ENCODE data around the gene SBF2. TPM values are rescaled to one million over a fixed set of nuclear protein-coding genes. Genes with fewer than 3 reads are reported as not detected.

Gene SBF2
- total and polyA plus RNA-seq, 2 of the 13 experiments (the other 11 are each of a cell fraction or from before 2014, with no cell fraction given), result 24.0 to 45.8 TPM

DNA sequence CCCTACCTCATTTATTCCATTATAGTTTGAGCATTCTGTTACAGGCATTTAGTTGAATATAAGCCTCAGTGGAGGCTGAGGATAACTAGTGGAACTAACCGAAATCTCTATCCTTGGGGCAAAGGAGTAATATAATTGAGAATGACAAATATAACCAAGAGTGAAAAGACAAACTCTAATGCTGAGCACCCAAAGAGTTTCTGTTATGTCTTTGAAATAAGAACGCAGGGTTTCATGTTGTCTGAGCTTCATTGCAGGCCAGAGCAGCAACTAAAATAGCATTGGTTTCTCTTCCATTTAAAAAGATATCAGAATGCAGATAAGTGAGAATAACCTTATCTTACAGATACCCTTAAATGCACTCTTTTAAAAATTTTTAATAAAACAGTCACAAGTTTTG is 131.8 kb downstream of the SBF2 start:
- in situ Hi-C loops (cut with HindIII; ENCODE audit: extremely low pct_ligation_motif_present, low pct_unique_long_range_greater_than_20kb), result no loop called here
- no TSS peak for BruUV-seq (replicated peaks)
- Histone ChIP-seq H3K4me1 (ENCODE audit: insufficient read depth, low read length) (no peaks in the 10 kb centered on the region), H4K20me1 (ENCODE audit: insufficient read depth, low read length) (0 out of 2 replicates have a peak, but pooled peaks cover 5% of the 10 kb centered on the region), H2AFZ (ENCODE audit: low read length) (no peak overlapping the region), H3K36me3 (replicated peaks in 1 of 2; ENCODE audit: control insufficient read depth in 1 of 2, insufficient read depth in 2 of 2, low read length in 2 of 2) (no peaks in the 10 kb centered on the region), H3K9me3 (ENCODE audit: low read length) (no peaks in the 10 kb centered on the region), H3K27me3 (ENCODE audit: control insufficient read depth in 1 of 2, insufficient read depth in 2 of 2, low read length in 2 of 2) (no peaks in the 10 kb centered on the region), H3K27ac (ENCODE audit: extremely low read length, insufficient read depth, low read length) (no peak overlapping the region), H3K79me2 (ENCODE audit: insufficient read depth, low read length) (no peaks in the 10 kb centered on the region), H3K4me3 (replicated peaks in 1 of 3; ENCODE audit: insufficient read depth in 1 of 3, low read depth in 2 of 3, low read length in 3 of 3) (no peak overlapping the region), H3K9ac (ENCODE audit: insufficient read depth, low read depth, low read length) (no peak overlapping the region), H3K4me2 (ENCODE audit: low read depth, low read length) (no peak overlapping the region)
- FAIRE-seq (no peak), ATAC-seq (no peak), DNase-seq (ENCODE audit: low spot score) (no peak)
- 98% methylated on average over 2 of the region's 2 CpGs for WGBS (ENCODE audit: low lambda C conversion rate)
- ChIA-PET CTCF (ENCODE audit: low intra/inter-chr PET ratio, low total read pairs) (no interaction called here), POLR2A (no interaction called here)
- intact Hi-C loops (cut with micrococcal nuclease; ENCODE audit: unreplicated experiment), result no loop called here
- TF ChIP-seq, protein P1, sequence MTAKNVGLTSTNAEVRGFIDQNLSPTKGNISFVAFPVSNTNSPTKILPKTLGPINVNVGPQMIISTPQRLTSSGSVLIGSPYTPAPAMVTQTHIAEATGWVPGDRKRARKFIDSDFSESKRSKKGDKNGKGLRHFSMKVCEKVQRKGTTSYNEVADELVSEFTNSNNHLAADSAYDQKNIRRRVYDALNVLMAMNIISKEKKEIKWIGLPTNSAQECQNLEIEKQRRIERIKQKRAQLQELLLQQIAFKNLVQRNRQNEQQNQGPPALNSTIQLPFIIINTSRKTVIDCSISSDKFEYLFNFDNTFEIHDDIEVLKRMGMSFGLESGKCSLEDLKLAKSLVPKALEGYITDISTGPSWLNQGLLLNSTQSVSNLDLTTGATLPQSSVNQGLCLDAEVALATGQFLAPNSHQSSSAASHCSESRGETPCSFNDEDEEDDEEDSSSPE (CRISPR knock-in tag; IDR thresholded peaks at IDR 0.05), result no peak
- TF ChIP-seq, protein P2, sequence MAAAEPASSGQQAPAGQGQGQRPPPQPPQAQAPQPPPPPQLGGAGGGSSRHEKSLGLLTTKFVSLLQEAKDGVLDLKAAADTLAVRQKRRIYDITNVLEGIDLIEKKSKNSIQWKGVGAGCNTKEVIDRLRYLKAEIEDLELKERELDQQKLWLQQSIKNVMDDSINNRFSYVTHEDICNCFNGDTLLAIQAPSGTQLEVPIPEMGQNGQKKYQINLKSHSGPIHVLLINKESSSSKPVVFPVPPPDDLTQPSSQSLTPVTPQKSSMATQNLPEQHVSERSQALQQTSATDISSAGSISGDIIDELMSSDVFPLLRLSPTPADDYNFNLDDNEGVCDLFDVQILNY (CRISPR knock-in tag; conservative IDR thresholded peaks at IDR 0.05), result no peak
- no peak for TF ChIP-seq HNF4G (IDR thresholded peaks at IDR 0.05; ENCODE audit: borderline replicate concordance, low read depth, low read length)
- no peak for TF ChIP-seq HNF4G (CRISPR knock-in tag; IDR thresholded peaks at IDR 0.05; ENCODE audit: borderline replicate concordance, low read depth)
- no peak for TF ChIP-seq MYC (CRISPR knock-in tag; IDR thresholded peaks at IDR 0.05; ENCODE audit: borderline replicate concordance)
- no peak for TF ChIP-seq ZNF766 (CRISPR knock-in tag; IDR thresholded peaks at IDR 0.05; ENCODE audit: borderline replicate concordance)
- TF ChIP-seq, protein P3, sequence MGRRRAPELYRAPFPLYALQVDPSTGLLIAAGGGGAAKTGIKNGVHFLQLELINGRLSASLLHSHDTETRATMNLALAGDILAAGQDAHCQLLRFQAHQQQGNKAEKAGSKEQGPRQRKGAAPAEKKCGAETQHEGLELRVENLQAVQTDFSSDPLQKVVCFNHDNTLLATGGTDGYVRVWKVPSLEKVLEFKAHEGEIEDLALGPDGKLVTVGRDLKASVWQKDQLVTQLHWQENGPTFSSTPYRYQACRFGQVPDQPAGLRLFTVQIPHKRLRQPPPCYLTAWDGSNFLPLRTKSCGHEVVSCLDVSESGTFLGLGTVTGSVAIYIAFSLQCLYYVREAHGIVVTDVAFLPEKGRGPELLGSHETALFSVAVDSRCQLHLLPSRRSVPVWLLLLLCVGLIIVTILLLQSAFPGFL (CRISPR knock-in tag; IDR thresholded peaks at IDR 0.05), result no peak
- TF ChIP-seq CBFB (CRISPR knock-in tag; IDR thresholded peaks at IDR 0.05), result no peak
- TF ChIP-seq, protein P4, sequence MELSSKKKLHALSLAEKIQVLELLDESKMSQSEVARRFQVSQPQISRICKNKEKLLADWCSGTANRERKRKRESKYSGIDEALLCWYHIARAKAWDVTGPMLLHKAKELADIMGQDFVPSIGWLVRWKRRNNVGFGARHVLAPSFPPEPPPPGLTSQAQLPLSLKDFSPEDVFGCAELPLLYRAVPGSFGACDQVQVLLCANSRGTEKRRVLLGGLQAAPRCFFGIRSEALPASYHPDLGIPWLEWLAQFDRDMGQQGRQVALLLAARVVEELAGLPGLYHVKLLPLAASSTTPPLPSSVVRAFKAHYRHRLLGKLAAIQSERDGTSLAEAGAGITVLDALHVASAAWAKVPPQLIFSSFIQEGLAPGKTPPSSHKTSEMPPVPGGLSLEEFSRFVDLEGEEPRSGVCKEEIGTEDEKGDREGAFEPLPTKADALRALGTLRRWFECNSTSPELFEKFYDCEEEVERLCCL (CRISPR knock-in tag; IDR thresholded peaks at IDR 0.05; ENCODE audit: borderline replicate concordance), result no peak
- TF ChIP-seq, protein P5, sequence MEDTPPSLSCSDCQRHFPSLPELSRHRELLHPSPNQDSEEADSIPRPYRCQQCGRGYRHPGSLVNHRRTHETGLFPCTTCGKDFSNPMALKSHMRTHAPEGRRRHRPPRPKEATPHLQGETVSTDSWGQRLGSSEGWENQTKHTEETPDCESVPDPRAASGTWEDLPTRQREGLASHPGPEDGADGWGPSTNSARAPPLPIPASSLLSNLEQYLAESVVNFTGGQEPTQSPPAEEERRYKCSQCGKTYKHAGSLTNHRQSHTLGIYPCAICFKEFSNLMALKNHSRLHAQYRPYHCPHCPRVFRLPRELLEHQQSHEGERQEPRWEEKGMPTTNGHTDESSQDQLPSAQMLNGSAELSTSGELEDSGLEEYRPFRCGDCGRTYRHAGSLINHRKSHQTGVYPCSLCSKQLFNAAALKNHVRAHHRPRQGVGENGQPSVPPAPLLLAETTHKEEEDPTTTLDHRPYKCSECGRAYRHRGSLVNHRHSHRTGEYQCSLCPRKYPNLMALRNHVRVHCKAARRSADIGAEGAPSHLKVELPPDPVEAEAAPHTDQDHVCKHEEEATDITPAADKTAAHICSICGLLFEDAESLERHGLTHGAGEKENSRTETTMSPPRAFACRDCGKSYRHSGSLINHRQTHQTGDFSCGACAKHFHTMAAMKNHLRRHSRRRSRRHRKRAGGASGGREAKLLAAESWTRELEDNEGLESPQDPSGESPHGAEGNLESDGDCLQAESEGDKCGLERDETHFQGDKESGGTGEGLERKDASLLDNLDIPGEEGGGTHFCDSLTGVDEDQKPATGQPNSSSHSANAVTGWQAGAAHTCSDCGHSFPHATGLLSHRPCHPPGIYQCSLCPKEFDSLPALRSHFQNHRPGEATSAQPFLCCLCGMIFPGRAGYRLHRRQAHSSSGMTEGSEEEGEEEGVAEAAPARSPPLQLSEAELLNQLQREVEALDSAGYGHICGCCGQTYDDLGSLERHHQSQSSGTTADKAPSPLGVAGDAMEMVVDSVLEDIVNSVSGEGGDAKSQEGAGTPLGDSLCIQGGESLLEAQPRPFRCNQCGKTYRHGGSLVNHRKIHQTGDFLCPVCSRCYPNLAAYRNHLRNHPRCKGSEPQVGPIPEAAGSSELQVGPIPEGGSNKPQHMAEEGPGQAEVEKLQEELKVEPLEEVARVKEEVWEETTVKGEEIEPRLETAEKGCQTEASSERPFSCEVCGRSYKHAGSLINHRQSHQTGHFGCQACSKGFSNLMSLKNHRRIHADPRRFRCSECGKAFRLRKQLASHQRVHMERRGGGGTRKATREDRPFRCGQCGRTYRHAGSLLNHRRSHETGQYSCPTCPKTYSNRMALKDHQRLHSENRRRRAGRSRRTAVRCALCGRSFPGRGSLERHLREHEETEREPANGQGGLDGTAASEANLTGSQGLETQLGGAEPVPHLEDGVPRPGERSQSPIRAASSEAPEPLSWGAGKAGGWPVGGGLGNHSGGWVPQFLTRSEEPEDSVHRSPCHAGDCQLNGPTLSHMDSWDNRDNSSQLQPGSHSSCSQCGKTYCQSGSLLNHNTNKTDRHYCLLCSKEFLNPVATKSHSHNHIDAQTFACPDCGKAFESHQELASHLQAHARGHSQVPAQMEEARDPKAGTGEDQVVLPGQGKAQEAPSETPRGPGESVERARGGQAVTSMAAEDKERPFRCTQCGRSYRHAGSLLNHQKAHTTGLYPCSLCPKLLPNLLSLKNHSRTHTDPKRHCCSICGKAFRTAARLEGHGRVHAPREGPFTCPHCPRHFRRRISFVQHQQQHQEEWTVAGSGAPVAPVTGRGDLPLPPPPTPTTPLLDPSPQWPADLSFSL (CRISPR knock-in tag; IDR thresholded peaks at IDR 0.05), result no peak
- no peak for TF ChIP-seq RBAK (CRISPR knock-in tag; IDR thresholded peaks at IDR 0.05)
- TF ChIP-seq, protein P6, sequence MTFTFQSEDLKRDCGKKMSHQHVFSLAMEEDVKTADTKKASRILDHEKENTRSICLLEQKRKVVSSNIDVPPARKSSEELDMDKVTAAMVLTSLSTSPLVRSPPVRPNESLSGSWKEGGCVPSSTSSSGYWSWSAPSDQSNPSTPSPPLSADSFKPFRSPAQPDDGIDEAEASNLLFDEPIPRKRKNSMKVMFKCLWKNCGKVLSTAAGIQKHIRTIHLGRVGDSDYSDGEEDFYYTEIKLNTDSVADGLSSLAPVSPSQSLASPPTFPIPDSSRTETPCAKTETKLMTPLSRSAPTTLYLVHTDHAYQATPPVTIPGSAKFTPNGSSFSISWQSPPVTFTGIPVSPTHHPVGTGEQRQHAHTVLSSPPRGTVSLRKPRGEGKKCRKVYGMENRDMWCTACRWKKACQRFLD (CRISPR knock-in tag; IDR thresholded peaks at IDR 0.05; ENCODE audit: borderline replicate concordance), result no peak
